Hepatocyte (in vitro differentiated cells): ENCODE results near the gene CAPN8.

Experiments used
- CTCF ChIP-seq: fragments of 200-600 bp; sonication (generic); IDR thresholded peaks from 2 replicates; pipeline ENCODE4 v1.5.1; 2016; ENCODE audit warnings: antibody characterized with exemption, mild to moderate bottlenecking; ENCODE audit not compliant: poor library complexity
- EZH2 ChIP-seq: fragments of 200-600 bp; sonication (generic); IDR thresholded peaks from 2 replicates; pipeline ENCODE4 v1.6.1; 2016; ENCODE audit warnings: antibody characterized with exemption, mild to moderate bottlenecking, borderline replicate concordance
- EZH2phosphoT487 ChIP-seq: fragments of 200-600 bp; sonication (generic); IDR thresholded peaks from one replicate; pipeline ENCODE4 v1.6.1; 2018; ENCODE audit warnings: antibody characterized with exemption, mild to moderate bottlenecking, low read depth, moderate library complexity; ENCODE audit not compliant: unreplicated experiment, severe bottlenecking

- TF ChIP-seq CTCF (no peak), EZH2phosphoT487 (no peak), EZH2 (no peak)
Measured at GRCh38 chr1:223639331-223639749, 26.2 kb downstream of the CAPN8 start.
